Breast epithelium (tissue), 3 donors: ENCODE measurements around the gene PIM3.
A peak's percentile ranks its signal among the peaks of the same experiment; 100 is the strongest.

Source experiments
- CTCF ChIP-seq, 3 donors: fragments of 450-650 bp; IDR thresholded peaks; one replicate each; pipeline ENCODE4 v1.5.1; 2016 to 2017; ENCODE audit warnings: antibody characterized with exemption in 3 of 3, mild to moderate bottlenecking in 3 of 3, moderate library complexity in 3 of 3
- POLR2A ChIP-seq: fragments of 450-650 bp; IDR thresholded peaks from one replicate; pipeline ENCODE4 v1.6.1; 2016; ENCODE audit warnings: antibody characterized with exemption, mild to moderate bottlenecking, moderate library complexity

DNA sequence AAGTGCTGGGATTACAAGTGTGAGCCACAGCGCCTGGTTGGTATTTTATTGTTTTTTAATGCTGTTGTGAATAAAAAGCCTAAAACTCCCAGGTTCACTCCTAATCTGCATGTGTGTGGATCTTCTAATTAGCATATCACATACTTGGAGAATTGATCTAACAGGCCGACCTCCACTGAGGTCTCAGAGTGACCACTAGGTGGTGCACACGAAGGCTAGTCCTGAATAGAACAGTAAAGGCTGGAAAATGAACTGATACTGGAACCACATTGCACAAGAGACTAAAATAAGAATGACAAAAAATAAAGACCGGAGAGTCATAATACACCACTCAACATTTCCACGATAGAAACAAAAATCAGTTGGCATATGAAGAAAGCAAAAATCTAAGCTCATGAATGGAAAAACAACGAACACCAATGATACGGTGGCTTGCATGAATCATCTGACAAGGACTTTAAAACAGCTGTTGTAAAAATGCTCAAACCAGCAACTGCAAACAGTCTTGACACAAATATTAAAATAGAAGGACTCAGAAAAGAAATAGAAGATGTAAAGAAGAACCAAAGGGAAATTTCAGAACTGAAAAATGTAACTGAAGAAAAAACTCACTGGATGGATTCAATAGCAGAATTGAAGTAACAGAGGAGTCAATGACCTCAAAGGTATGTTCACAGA, 19.2 kb downstream of the PIM3 start:
- TF ChIP-seq CTCF (IDR thresholded peaks at IDR 0.05) (peak in 1 of 3 donors; percentile 44), POLR2A (no peak)
